Measurements from ENCODE around the gene COQ7.
A peak's percentile ranks its signal among the peaks of the same experiment; 100 is the strongest.

COQ7 gene

GRCh38 chr16:19116711-19117449 lies 49.5 kb downstream of the COQ7 start:
- no peak overlapping the region for H3K4me3 ChIP-seq (ENCODE audit: low read length)
- no peak for TF ChIP-seq CTCF (conservative IDR thresholded peaks at IDR 0.05; ENCODE audit: low read depth, low read length)

GRCh38 chr16:19118938-19119431 lies 51.6 kb downstream of the COQ7 start:
- no peak for TF ChIP-seq CTCF (conservative IDR thresholded peaks at IDR 0.05; ENCODE audit: low read depth, low read length)
- peak overlapping the region; percentile 30 for H3K4me3 ChIP-seq (ENCODE audit: low read length)
- no peak for DNase-seq (ENCODE audit: low read depth)

More at GRCh38 chr16:19116711-19117449, 49.5 kb downstream of the COQ7 start:
- no peak for DNase-seq (ENCODE audit: low read depth)

- DNase-seq (ENCODE audit: low read depth), result no peak
- H3K4me3 ChIP-seq (ENCODE audit: low read length), result no peak overlapping the region
- no peak for TF ChIP-seq CTCF (conservative IDR thresholded peaks at IDR 0.05; ENCODE audit: low read depth, low read length)
Measured at GRCh38 chr16:19119564-19119963, 52.1 kb downstream of the COQ7 start.

GRCh38 chr16:19123535-19124178 lies 56.2 kb downstream of the COQ7 start:
- no peak overlapping the region for H3K4me3 ChIP-seq (ENCODE audit: low read length)
- TF ChIP-seq CTCF (conservative IDR thresholded peaks at IDR 0.05; ENCODE audit: low read depth, low read length), result no peak
- DNase-seq (ENCODE audit: low read depth), result no peak

GRCh38 chr16:19126300-19126699 lies 58.9 kb downstream of the COQ7 start:
- no peak for DNase-seq (ENCODE audit: low read depth)
- TF ChIP-seq CTCF (conservative IDR thresholded peaks at IDR 0.05; ENCODE audit: low read depth, low read length), result no peak
- H3K4me3 ChIP-seq (ENCODE audit: low read length), result no peak overlapping the region

GRCh38 chr16:19127205-19127604 lies 59.8 kb downstream of the COQ7 start:
- no peak for TF ChIP-seq CTCF (conservative IDR thresholded peaks at IDR 0.05; ENCODE audit: low read depth, low read length)
- DNase-seq (ENCODE audit: low read depth), result no peak
- H3K4me3 ChIP-seq (ENCODE audit: low read length), result no peak overlapping the region
